Measurements from ENCODE around the gene OTX2. TPM values are rescaled to one million over a fixed set of nuclear protein-coding genes. Genes with fewer than 3 reads are reported as not detected.

The OTX2 gene
- total and polyA plus RNA-seq, 2 experiments from 2014 or later = 16.5 to 23.9 TPM

DNA sequence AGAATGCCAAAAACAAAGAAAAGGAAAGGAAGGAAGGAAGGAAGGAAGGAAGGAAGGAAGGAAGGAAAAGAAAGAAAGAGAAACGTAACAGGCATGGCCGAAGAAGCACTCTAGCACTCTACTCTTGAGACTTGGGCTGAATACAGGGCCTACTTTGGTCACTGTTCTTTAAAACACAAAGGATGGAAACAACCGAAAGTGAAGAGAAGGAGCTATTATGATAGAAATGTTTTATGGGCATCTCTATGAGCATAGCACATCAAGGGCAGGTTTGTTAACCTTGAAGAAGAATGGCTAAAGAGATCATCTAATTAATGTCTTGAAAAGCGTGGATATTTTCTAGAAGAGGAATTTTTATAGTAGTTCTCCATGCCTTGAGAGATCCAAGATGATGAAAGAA is 15.9 kb upstream of the OTX2 start (continued):
- TF ChIP-seq, protein P1, sequence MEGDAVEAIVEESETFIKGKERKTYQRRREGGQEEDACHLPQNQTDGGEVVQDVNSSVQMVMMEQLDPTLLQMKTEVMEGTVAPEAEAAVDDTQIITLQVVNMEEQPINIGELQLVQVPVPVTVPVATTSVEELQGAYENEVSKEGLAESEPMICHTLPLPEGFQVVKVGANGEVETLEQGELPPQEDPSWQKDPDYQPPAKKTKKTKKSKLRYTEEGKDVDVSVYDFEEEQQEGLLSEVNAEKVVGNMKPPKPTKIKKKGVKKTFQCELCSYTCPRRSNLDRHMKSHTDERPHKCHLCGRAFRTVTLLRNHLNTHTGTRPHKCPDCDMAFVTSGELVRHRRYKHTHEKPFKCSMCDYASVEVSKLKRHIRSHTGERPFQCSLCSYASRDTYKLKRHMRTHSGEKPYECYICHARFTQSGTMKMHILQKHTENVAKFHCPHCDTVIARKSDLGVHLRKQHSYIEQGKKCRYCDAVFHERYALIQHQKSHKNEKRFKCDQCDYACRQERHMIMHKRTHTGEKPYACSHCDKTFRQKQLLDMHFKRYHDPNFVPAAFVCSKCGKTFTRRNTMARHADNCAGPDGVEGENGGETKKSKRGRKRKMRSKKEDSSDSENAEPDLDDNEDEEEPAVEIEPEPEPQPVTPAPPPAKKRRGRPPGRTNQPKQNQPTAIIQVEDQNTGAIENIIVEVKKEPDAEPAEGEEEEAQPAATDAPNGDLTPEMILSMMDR (conservative IDR thresholded peaks at IDR 0.05; ENCODE audit: low read depth in 2 of 2) = no peak
- no peak for TF ChIP-seq STAT1 (IDR thresholded peaks at IDR 0.05; ENCODE audit: unreplicated experiment)
- no peak for TF ChIP-seq POLR2AphosphoS5 (IDR thresholded peaks at IDR 0.05; ENCODE audit: low read depth)
- TF ChIP-seq, protein P2, sequence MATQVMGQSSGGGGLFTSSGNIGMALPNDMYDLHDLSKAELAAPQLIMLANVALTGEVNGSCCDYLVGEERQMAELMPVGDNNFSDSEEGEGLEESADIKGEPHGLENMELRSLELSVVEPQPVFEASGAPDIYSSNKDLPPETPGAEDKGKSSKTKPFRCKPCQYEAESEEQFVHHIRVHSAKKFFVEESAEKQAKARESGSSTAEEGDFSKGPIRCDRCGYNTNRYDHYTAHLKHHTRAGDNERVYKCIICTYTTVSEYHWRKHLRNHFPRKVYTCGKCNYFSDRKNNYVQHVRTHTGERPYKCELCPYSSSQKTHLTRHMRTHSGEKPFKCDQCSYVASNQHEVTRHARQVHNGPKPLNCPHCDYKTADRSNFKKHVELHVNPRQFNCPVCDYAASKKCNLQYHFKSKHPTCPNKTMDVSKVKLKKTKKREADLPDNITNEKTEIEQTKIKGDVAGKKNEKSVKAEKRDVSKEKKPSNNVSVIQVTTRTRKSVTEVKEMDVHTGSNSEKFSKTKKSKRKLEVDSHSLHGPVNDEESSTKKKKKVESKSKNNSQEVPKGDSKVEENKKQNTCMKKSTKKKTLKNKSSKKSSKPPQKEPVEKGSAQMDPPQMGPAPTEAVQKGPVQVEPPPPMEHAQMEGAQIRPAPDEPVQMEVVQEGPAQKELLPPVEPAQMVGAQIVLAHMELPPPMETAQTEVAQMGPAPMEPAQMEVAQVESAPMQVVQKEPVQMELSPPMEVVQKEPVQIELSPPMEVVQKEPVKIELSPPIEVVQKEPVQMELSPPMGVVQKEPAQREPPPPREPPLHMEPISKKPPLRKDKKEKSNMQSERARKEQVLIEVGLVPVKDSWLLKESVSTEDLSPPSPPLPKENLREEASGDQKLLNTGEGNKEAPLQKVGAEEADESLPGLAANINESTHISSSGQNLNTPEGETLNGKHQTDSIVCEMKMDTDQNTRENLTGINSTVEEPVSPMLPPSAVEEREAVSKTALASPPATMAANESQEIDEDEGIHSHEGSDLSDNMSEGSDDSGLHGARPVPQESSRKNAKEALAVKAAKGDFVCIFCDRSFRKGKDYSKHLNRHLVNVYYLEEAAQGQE (IDR thresholded peaks at IDR 0.05; ENCODE audit: unreplicated experiment) = no peak
- TF ChIP-seq NANOG (IDR thresholded peaks at IDR 0.05; ENCODE audit: borderline replicate concordance) = no peak
- no peak for TF ChIP-seq ZNF114 (CRISPR knock-in tag; IDR thresholded peaks at IDR 0.05)

DNA sequence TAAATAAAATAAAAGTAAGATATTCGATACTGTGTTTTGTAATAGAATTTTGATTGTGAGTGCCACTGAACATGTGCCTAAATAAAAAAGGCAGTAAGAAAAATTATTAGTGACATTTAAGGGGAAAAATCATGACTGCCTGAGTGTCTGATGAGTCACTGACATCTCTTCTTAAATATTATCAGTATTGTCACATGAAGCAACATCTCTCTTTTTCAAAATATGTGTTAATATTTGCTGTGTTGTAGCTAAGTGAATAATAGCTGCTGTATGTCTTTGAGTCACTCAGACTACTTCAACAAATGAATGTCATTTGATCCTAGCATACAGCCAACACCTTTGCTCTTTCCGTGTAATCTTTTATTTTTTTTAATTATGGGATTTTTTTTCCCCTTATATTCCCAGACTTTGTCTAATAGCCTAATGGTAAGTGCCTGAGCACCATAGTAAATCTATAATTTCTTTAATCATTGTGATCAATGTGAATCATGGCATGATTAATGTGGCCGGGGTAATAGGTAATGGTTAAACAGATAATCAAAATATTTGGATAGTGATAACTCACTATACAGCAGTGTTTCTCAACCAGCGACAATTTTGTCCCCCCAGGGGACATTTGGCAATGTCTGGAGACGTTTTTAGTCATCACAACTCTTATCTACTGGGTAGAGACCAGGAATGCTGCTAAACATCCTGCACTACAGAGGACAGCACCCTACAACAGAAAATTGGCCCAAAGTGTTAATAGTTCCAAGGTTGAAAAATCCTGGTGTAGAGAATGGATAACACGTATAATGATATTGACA is 11.7 kb upstream of the OTX2 start:
- no peak for TF ChIP-seq EZH2phosphoT487 (IDR thresholded peaks at IDR 0.05; ENCODE audit: unreplicated experiment)
- no peak for TF ChIP-seq ZNF114 (CRISPR knock-in tag; IDR thresholded peaks at IDR 0.05)
- no peak for TF ChIP-seq STAT1 (IDR thresholded peaks at IDR 0.05; ENCODE audit: unreplicated experiment)
- TF ChIP-seq EZH2 (IDR thresholded peaks at IDR 0.05; ENCODE audit: low read depth, unreplicated experiment) = no peak
- TF ChIP-seq ZNF331 (CRISPR knock-in tag; IDR thresholded peaks at IDR 0.05; ENCODE audit: low read depth) = no peak
- TF ChIP-seq, protein P2 (IDR thresholded peaks at IDR 0.05; ENCODE audit: unreplicated experiment) = no peak

More for the DNA sequence above, 11.7 kb upstream of the OTX2 start:
- peaks cover 33% of the 10 kb centered on the region for H3K27me3 Mint-ChIP-seq (ENCODE audit: insufficient read depth, low read depth, poor library complexity)
- H3K9me3 Mint-ChIP-seq = no peaks in the 10 kb centered on the region
- Histone ChIP-seq H3K36me3 (ENCODE audit: insufficient read depth) (no peaks in the 10 kb centered on the region), H3K27me3 (ENCODE audit: insufficient read depth) (peaks cover 57% of the 10 kb centered on the region), H3K4me3 (no peak overlapping the region), H3K4me1 (ENCODE audit: insufficient read depth) (peaks cover 17% of the 10 kb centered on the region; the same call in 1 of the 2 replicates), H3K9me2 (ENCODE audit: insufficient read depth) (no peaks in the 10 kb centered on the region), H4K20me1 (replicated peaks; ENCODE audit: insufficient read depth) (no peaks in the 10 kb centered on the region), H3K4me2 (no peak overlapping the region), H3K27ac (ENCODE audit: low read depth) (no peak overlapping the region), H2AFZ (no peak overlapping the region), H3K79me2 (replicated peaks; ENCODE audit: insufficient read depth) (no peaks in the 10 kb centered on the region), H3F3A (replicated peaks; ENCODE audit: low read depth) (0 out of 2 replicates have a peak, but pooled peaks cover 6% of the 10 kb centered on the region)
- ATAC-seq = no peak
- H3K36me3 Mint-ChIP-seq (ENCODE audit: low read depth) = no peaks in the 10 kb centered on the region
- peaks cover 11% of the 10 kb centered on the region for H3K4me1 Mint-ChIP-seq
- H3K4me3 Mint-ChIP-seq = no peak overlapping the region
- H3K27ac Mint-ChIP-seq = no peak overlapping the region
- no peak for DNase-seq (ENCODE audit: low spot score)
